HL-60/S4 (cell line): ENCODE results near the gene RAET1E.
"Not testable (repeated sequence)": the region's sequence is repeated elsewhere in the genome, so short reads cannot be mapped to it uniquely, and the experiment has no call there.

Source experiments
- in situ Hi-C: fragments of 300-500 bp; cut with MboI; formaldehyde crosslinking; loops from 2 replicates; pipeline ENCODE4 v1.14.3; 2022; ENCODE audit warnings: low sequenced_read_pairs

RAET1E gene

DNA sequence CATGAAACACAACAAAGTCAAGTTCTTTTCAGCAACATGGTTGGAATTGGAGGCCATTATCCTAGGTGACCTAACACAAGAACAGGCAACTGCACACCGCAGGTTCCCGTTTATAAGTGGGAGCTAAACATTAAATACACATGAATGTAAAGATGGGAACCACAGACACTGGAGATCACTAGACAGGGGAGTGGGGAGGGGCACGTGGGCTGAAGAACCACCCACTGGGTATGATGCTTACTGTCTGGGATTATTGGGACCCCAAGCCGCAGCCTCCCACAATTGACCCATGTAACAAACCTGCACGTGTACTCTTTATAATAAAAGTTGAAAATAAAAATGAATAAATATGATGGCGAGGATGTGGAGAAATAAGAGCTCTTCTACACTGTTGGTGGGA is 33.6 kb upstream of the RAET1E start:
- in situ Hi-C loops, result loop anchor here (5.0 to 25.0 kb wide), 2 partner anchors 86 to 881 kb away; no protein-coding TSS in a partner anchor

DNA sequence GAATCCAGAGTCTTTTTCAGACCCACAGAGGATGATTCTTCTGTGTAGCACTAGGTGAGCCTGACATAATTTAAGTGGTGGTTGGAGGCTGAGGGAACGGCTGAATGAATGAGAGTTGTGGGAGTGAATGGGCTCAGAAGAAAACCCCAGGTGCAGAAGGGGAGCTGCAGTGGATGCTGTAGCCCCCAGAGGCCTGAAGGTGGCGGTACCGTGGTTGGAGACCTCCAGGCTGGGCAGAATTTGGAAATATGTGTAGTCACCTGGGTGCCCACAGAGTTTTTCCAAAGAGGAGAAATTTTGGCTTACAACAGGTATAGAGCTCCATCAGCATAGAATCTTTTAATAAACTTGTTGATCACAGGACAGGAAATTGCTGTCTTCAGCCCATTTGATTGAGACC is 31.5 kb upstream of the RAET1E start:
- in situ Hi-C loops, result loop anchor here (25.0 kb wide), 1 partner anchor 883 kb away; no protein-coding TSS in a partner anchor

DNA sequence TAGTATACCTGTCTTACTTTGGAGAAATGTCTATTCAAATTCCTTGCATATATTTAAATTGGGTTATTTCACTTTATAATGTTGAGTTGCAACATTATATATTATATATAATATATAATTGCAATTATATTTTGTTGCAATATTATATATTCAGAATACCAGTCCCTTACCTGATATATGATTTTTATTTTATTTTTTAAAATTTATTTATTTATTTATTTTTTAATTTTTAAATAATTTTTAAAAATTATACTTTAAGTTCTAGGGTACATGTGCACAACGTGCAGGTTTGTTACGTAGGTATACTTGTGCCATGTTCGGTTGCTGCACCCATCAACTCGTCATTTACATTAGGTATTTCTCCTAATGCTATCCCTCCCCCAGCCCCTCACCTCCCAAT is 29.1 kb upstream of the RAET1E start:
- in situ Hi-C loops, result loop anchor here (25.0 kb wide), 1 partner anchor 885 kb away; no protein-coding TSS in a partner anchor

DNA sequence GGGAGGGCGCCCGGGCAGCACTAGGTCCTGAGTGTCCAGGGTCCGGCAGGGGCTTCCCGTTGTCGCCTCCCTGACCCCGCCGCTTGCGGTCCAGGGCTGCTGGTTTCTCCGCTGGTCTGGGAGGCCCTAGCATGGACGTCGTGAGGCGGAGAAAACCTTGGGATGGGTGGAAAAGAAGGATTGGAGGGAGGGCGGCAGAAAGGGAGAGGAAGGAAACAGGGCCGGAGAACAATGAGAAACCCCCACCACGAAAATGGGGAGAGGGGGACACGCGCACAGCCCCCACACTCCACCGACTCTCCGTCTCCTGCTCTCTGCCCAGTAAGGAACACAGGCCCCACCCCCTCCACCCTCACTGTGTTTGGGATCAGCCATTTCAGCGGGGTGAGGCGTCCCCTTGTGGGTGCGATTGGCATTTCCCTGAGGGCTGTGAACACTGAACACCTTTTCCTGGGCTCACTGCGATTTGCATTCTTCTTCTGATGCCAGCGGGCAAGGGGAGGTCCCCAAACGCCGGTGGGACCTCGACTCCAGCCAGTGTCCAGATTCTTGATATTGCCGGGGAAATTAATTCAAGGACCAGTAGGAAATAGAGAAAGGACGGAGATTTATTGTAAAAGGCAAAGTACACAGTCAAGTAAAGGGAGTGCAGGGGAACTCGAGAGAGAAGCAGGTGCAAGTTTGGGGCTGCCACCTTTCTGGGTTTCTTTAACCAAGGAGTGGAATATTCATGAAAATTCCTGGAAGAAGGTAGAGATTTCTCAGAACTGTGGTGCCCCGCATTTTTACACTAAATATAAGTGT is 28.3 kb upstream of the RAET1E start:
- in situ Hi-C loops, result loop anchor here (25.0 kb wide), 1 partner anchor 886 kb away; no protein-coding TSS in a partner anchor

DNA sequence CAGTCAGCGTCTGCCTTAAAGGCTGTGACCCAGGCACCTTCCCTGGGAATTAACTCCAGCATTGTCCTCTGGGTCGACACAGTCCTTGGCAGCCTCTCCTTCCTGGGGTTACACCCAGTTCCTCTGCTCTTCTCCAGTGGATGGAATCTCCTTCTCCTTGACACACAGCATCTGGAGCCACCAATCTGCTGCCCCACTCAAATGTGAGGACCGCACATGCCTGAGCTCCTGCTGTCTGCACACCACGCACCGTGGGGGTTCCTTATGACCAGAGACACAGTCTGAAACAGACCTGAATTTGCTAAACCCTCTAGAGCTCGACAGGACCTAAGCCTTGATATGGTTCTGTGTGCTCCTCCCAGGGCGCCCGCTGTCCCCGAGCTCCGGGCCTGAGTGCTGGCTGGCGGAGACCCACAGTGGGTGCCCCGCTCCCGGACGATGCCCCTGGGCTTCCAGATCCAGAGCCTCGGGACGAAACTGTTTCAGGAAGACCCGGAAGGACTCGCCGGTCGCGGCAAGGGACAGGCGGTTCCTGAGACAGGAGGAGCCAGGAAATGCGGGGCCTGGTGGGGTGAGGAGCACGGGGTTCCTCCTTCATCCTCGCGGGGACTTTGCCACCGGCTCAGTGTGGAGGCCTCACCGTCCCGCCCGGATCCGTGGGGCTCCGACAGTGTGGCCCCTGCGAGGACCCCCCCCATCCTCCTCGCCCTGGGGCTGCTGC is 27.5 kb upstream of the RAET1E start:
- in situ Hi-C loops, result loop anchor here (25.0 kb wide), 1 partner anchor 887 kb away; no protein-coding TSS in a partner anchor

DNA sequence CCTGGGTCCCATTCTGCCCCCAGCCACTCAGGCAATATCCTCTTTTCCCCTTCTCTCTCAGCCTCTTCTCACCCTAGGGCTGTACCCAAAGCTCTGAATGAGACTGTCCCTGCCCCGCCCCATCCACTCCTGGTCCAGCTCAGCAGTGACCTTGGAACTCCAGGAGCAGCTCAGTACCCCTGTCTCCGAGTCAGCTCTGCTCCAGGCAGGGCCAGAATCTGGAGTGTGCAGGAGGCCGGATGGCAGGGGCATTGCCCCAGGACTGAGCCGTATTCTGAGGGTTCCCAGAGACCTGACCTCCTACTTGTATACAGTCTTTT is 27.0 kb upstream of the RAET1E start:
- in situ Hi-C loops, result loop anchor here (5.0 to 25.0 kb wide), 2 partner anchors 78 to 887 kb away; no protein-coding TSS in a partner anchor

DNA sequence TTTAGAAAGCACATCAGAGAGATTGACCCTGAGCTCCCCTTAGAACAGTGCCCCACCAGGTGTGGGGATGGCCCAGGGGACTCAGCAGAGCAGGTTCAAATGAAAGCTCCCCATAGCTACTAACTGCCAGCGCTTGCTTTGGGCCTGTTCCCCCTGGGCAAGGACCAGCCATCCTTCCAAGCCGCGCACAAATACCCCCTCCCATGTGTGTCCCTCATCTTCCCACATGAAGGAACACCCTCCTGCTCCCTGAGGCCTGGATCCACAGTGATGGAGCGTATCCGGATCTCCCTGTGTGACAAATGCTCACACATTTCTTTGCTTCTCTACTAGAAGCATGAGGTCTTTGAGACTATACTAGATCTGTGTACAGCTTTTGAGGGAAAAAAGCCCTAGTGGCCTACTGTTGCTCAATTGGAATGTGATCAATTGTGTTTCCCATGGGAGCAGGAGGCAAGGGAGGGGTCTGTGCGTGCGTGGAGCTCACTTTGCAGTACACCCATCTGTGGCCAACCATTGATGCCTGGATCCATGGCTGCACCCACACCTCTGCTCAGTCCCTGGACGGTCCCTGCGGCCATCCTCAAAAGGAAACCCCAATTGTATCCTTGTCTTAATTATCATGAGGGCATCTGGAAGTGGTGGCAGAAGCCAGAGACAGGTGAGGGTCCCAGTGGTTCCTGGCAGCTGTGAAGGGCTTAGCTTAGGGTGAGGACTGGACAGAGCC is 26.5 kb upstream of the RAET1E start:
- in situ Hi-C loops, result loop anchor here (5.0 kb wide), 1 partner anchor 77 kb away; no protein-coding TSS in a partner anchor

DNA sequence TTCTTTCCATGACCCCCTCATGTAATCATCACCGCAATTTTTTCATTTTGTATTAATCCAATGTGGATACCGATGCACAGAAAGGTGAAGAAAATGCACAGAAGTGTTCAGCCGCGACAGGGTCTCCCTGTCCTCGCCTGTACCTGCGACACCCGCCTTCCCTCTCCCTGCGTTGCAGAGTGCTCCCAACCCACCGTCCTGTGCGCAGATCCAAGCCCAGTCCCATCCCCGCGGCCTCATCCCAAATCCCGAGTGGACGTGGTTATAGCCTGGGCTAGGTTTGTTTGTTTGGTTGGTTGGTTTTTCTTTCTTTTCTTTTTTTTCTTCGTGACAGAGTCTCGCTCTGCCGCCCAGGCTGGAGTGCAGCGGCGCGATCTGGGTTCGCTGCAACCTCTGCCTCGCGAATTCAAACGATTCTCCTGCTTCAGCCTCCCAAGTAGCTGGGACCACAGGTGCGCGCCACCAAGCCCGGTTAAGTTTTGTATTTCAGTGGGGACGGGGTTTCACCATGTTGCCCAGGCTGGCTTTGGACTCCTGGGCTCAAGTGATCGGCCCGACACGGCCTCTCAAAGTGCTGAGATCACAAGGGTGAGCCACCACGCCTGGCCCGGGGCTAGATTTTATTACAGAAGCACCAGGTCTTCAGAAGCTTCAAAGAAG is 25.5 kb upstream of the RAET1E start:
- in situ Hi-C loops, result loop anchor here (5.0 kb wide), 1 partner anchor 76 kb away; no protein-coding TSS in a partner anchor

DNA sequence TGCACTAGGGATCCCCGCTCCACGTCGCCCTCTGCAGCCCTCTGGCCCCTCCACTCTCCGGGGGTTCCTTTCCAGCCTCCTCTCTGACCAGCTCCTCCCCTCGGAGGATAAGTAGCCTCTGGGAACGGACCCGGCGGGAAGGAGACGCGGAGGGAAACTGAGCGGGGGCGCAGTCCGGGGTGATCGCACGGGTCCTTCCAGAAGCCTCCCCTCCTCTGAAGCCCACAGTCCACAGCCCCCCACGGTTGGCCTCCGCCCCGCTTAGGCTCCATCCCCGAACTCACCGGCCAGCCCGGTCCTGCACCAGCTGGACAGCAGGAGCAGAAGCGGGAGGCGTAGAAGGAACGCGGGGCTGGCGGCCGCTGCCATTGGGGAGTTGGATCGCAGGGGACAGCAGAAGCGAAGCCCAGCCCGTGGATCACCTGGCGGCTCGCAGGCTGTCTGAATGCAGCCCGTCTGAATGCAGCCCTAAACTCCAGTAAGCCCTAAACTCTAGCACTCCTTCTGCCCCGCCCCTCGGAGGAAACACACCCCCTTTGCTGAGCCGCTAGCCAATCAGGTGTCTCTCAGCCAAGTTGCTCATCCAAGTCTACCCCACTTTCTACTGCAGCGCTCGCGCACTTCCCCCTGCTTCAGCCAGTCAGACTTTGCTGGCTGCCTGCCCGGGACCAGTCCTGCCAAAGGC is 24.9 kb upstream of the RAET1E start, which contains the start of gene RAET1G:
Gene RAET1G, minus strand, starts transcription at position 480 of the 685 bp plus-strand sequence. Its CDS starts 111 bp downstream, at position 369.
- in situ Hi-C loops, result loop anchor here (5.0 kb wide), 1 partner anchor 75 kb away; no protein-coding TSS in a partner anchor

DNA sequence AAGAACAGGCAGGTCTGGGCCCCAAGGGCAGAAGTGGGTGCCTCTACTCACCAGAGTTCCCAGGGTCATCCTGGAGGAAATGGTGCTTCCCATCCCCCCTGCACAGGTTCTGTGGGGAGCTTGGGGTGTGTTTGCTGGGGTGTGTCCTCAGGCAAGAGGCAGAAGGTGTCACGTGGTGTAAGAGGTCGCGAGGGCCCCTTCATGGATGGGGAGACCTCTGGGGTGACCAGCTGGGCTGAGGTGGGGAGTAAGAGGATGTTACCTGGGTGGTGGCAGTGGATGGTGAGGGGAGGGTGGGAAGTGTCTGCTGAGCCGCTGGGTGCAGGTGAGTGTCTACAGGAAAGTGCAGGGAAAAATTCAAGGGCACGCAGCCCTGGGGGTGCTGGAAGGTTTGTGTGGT is 24.2 kb upstream of the RAET1E start:
- in situ Hi-C loops, result loop anchor here (5.0 kb wide), 1 partner anchor 75 kb away; no protein-coding TSS in a partner anchor

DNA sequence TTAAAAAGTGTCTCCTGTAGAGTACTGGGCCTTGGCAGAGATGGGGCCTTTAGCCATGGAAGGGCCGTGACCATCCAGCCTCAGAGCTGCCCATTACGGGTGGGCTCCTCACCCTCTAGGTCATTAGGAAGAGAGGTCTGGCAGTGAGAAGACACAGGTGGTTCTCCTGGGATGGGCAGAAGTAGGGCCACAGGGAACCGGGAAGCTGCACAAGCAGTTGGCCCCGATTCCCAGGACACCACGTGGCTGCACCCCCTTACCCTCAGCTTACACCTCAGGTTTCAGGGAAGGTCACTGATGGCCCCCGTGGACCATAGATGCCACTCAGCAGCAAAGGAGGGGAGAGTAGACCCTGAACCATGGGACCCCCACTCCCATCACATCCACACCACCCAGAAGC is 23.4 kb upstream of the RAET1E start:
- in situ Hi-C loops, result loop anchor here (5.0 kb wide), 1 partner anchor 74 kb away; no protein-coding TSS in a partner anchor

DNA sequence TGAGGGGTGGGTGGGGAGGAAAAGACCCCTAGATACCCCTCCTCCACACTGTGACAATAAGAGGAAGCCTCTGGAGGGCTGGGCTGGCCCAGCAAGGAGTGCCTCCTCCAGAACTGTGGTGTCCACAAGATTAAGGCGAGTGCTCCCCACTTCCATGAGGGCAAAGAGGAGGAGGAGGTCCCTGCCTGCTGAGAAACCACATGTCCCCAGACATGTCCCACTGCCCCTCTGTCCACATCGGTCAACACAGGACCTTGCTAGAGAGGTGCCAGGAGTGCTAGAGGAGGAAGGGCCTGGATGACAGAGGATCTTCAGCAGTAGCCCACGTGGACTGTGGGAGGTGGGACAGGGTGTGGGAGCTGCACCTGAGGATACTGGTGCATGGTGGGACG is 21.9 kb upstream of the RAET1E start:
- in situ Hi-C loops, result loop anchor here (5.0 kb wide), 1 partner anchor 73 kb away; no protein-coding TSS in a partner anchor

DNA sequence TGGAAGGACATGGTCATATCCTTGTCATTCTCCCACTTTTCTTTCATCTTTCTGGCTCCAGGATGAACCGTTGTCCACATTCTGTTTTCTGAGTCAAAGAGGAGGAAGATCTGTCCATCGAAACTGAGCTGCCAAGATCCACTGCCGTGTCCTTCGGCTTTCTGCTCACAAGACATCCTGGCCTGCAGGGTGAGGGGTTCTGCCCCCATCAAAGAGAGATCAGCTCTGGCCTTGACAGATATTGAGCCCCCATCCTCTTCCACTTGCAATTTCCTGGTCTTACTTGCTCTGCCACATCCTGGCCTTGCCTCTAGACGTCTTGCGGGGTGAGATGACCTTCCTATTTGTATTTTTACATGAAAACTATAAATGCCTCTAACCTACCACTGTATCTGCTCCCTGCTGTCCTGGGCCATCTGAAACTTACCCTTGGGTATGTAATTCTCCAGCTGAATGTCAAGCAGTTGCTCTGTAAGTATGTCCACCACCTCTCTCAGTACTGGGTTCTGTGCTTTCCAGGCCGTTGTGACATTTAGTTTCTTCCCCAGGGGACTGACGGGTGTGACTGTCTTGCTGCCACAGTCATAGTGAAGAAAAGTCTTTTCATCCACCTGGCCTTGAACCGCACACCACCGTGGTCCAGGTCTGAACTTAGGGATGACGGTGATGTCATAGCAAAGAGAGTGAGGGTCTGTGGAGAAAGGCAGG is 21.4 kb upstream of the RAET1E start:
- in situ Hi-C loops, result not testable (repeated sequence)

DNA sequence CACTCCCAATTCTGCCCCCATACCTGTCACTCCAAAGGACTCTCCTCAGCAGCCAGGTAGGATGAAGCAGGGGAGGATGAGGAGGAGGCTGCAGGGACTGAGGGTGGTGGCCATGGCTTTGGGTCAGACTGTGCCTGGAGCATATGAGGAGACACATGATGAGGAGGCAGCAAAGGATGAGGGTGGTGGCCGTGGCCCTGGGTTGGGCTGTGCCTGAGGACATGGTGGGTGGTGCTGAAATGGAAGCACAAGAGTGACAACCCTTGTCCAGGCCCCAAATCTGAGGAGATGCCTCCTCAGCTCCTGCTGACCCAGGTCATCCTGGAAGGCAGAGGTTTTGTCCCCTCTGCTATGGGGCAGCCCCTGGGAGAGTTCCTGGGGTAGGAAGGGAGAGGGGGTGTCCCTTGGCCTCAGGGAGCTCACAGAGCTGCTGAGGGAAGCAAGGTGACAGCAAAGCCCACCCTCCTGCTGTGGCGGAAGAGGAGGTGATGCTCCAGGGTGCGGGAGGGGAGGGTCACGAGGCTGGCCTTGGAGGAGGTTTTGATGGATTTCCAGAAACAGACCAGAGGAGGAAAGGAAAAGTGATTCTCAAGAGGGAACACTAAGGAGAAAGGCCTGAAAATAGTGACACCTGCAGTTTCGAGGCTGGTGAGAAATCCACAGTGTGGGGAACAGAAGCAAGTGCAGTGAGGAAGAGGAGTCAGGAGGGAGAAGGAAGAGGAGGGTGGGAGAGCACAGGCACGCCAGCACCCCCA is 20.4 kb upstream of the RAET1E start:
- in situ Hi-C loops, result no loop called here

DNA sequence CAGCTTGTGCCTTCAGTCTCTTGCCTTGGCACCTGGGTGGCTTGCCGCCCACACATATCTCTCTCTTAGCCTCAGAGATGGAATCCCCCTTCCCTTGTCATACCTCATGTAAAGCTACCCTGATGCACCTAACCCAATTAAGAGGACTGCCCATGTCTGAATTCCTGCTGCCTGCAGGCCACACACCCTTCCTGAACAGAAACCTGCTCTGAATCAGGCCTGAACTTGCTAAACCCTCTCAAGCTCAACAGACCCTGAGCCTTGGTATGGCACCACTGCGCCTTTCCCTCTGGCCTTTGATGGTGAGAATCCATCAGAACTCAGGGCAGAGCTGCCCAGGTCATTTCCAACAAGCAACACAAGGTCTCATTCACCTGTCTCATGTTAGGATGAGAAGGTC is 19.8 kb upstream of the RAET1E start:
- in situ Hi-C loops, result no loop called here

DNA sequence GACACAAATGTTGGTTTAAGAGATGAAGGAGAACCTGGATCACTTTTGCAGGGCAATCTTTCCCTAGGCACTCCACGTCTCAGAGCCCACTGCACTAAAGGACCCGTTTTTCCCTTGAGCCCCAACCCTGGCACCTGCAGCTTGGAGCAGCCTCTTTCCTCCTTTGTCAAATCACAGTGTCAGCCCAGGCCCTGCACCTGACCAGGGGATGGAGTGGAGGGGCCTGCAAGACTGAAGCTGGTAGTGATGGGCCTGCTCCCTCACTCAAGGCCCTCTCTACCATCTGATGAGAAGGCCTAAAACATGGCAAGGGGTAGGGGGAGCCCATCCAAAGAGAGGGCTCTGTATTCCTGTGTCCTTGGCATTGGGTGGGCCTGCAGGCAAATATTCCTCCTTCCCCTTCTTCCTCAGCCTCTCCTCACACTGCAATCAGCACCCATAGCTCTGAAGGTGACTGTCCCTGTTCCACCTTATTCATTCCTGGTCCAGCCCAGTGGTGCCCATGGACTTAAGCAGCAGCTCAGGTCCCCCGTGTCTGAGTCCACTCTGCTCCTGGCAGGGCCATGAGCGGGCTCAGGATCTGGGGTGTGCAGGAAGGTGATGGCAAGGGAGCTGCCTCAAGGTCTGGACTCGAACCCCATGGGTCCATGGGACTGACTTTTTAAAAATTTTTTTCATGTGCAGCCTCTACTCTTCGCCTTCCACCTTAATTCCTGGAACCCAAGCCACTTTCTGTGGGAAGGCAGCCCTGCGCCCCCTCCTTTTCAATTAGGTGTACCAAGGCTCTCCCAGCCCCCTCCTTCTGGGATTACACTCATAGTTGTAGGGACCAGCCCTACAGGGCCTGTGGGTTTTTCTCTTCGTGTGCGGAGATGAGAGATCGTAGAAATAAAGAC is 18.3 kb upstream of the RAET1E start:
- in situ Hi-C loops, result no loop called here

DNA sequence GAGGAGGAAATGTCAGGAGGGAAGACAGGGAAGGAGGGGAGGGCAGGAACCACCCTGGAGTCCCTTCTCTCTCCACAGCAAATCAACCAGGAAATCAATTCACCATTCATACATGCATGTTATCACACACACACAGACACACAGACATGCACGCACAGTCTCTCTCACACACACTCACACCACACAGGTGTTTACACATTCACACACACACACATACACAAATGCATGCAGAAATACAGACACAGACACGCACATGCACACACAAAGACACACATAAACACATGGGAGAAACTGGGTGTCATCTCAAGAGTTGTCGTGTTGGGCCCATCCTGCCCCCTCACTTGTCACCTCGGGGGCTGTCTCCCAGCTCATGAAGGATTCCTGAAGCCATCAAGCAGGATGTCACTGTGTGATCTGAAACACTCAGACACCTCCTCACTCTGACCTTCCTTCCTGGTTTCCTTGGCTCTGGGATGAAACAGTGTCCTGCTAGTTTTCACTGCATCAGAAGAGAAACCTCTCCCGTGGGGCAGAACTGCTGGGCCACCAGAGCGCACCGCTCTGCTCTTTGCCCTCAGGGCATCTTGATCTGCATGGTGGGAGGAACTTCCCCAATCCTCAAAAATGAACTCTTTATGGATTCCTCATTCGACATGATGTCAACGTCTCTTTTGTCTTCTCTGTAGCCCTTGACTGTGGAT is 15.8 kb upstream of the RAET1E start:
- in situ Hi-C loops, result no loop called here
